Measurements from ENCODE around the gene NUDT5. TPM values are rescaled to one million over a fixed set of nuclear protein-coding genes. Genes with fewer than 3 reads are reported as not detected.

Gene NUDT5
- total RNA-seq, 4 donors from 2014 or later, result 33.6 to 54.8 (median 45.2) TPM

GRCh38 chr10:12140038-12140437, 55.7 kb downstream of the NUDT5 start:
- no peak for DNase-seq (ENCODE audit: low spot score)
- no peak for ATAC-seq (ENCODE audit: low FRiP score)

GRCh38 chr10:12135631-12136030, 60.1 kb downstream of the NUDT5 start:
- no peak for ATAC-seq (ENCODE audit: low FRiP score)
- no peak for TF ChIP-seq CTCF (IDR thresholded peaks at IDR 0.05)
- no peak for DNase-seq (ENCODE audit: low spot score)

More at GRCh38 chr10:12140038-12140437, 55.7 kb downstream of the NUDT5 start:
- no peak for TF ChIP-seq CTCF (IDR thresholded peaks at IDR 0.05)

GRCh38 chr10:12130237-12130872, 65.3 kb downstream of the NUDT5 start:
- no peak for DNase-seq (ENCODE audit: low spot score)
- TF ChIP-seq CTCF (IDR thresholded peaks at IDR 0.05), result no peak
- ATAC-seq (ENCODE audit: low FRiP score), result peak; percentile 48

GRCh38 chr10:12129222-12130111, 66.2 kb downstream of the NUDT5 start, which contains the start of gene SEC61A2:
TSS of gene SEC61A2 (plus strand) at chr10:12129677. CDS start at chr10:12129788, 111 bp downstream.
- ATAC-seq (ENCODE audit: low FRiP score), result peak; percentile 99
- DNase-seq (ENCODE audit: low spot score), result peak; percentile 84
- no peak for TF ChIP-seq CTCF (IDR thresholded peaks at IDR 0.05)

- DNase-seq (ENCODE audit: low spot score) (no peak), ATAC-seq (ENCODE audit: low FRiP score) (no peak)
- no peak for TF ChIP-seq CTCF (IDR thresholded peaks at IDR 0.05)
Observed at GRCh38 chr10:12121673-12122072, 74.0 kb downstream of the NUDT5 start.

Small RNA genes within 50 kb of the gene (small RNA-seq; reads per million reads assigned to genes)
- gene MIR548AK (not detected), gene RNU6-88P (not detected)

Other genes starting within 250 kb of the NUDT5 start
- gene UPF2, start 153.1 kb downstream of the NUDT5 start, total RNA-seq, result 10 to 100 TPM; 16.1 to 25.2 (median 19.3) TPM
- gene DHTKD1, start 126.9 kb downstream of the NUDT5 start, total RNA-seq, result 10 to 100 TPM; 18.3 to 29.5 (median 26.1) TPM
- 10 to 100 TPM in 1 of 4 donors, 1 to 10 TPM in 3; 4.5 to 12.9 (median 5.9) TPM for gene SEC61A2, start 66.2 kb downstream of the NUDT5 start, total RNA-seq
- gene CDC123, start 297 bp upstream of the NUDT5 start, total RNA-seq, result 100 to 1,000 TPM in 1 of 4 donors, 10 to 100 TPM in 3; 54.4 to 111 (median 64.2) TPM
- 10 to 100 TPM in 1 of 4 donors, 1 to 10 TPM in 3; 6.0 to 15.8 (median 8.8) TPM for gene CAMK1D, start 153.7 kb upstream of the NUDT5 start, total RNA-seq